NCI-H2029 (cell line): ENCODE measurements around the gene CCR5AS.
"Not testable (repeated sequence)": the region's sequence is repeated elsewhere in the genome, so short reads cannot be mapped to it uniquely, and the experiment has no call there.

Experiments used
- DNase-seq: peaks from one replicate; lab custom pipeline; 2025; lab: John Stamatoyannopoulos, UW

Gene CCR5AS

GRCh38 chr3:46406788-46407611 is at the start of gene CCR5AS, which contains the start of gene CCRL2:
TSS of gene CCR5AS (minus strand) at chr3:46407066.
TSS of gene CCRL2 (plus strand) at chr3:46407259. CDS start at chr3:46408080, 821 bp downstream.
- no peak for DNase-seq

GRCh38 chr3:46456118-46456517 is 49.3 kb upstream of the CCR5AS start:
- no peak for DNase-seq

DNA sequence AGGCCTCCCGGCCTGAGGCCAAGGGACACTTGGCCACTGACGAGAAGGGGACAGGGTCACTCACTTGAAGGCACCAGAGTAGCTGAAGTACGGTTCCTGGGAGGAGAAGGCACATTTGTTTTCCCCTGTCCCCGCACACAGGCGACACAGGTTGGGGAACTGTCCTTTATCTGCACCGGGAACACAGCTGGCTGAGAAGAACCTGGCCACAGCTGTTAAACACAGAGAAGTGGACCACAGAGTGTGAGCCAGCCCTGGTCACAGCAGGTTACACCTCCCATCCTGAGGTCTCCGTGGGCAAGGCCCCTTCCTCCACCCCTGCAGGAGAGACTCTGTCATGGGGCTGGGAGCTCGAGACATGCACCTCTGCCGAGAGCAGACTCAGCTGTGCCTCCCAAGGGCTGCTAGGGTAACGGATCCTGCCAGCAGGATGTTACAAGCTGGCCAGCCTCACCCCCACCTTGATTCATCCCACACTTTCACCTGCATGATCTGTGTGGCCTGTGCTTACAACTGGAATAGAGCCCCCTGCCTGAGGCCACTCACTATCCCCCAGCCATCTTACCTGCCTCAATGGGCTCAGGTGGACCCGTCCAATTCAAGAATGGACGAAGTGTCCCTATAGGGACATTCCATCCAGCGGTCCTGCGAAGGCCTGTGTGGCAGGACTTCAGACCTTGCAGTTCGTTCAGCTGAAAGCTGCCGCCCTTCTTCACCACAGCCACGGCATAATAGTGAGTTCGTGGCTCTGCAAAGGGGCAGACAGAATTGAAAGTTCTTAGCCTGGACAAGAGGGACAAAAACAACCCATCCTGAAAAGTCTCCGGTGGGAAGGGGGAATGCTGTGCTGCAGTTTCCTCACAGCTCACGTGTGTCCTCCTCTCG is 48.6 kb upstream of the CCR5AS start:
- DNase-seq, result no peak

DNA sequence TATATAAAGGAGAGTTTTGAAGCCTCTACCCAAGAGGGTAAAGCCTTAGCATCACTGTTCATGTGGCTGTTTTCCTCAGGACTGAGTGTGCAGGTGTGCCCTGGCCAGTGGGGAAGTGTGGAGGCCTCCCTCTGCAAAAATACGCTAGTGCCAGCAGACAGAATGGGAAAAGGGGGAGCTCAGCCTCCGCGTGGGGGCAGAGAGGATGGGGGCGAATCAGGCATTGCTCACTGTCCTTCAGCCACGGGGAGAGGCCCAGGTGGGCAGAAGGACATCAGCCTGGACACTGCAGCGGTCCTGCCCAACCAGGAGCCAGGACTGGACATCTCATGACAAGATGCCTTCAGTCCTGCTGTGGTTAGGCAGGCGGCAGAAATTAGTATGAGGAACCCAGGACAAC is 47.7 kb upstream of the CCR5AS start:
- DNase-seq, result no peak

DNA sequence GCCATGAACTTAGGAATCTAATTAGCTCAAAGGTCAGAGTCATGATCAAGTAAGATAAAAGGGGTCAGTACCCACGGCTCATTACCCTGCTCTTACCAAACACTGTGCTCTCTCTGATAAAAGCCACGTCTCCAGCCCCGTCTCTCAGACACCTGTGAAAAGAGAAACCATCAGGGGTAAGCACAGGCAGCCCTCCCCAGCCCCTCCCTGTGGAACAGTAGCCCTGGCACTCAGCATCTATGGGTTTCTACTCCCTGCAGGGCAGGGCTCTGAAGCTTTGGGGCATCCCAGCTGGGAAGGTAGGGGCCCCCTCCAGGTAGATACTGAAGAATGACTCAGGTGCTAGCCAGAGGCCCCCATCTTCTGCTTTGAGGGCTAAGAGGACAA is 47.3 kb upstream of the CCR5AS start:
- DNase-seq, result no peak

DNA sequence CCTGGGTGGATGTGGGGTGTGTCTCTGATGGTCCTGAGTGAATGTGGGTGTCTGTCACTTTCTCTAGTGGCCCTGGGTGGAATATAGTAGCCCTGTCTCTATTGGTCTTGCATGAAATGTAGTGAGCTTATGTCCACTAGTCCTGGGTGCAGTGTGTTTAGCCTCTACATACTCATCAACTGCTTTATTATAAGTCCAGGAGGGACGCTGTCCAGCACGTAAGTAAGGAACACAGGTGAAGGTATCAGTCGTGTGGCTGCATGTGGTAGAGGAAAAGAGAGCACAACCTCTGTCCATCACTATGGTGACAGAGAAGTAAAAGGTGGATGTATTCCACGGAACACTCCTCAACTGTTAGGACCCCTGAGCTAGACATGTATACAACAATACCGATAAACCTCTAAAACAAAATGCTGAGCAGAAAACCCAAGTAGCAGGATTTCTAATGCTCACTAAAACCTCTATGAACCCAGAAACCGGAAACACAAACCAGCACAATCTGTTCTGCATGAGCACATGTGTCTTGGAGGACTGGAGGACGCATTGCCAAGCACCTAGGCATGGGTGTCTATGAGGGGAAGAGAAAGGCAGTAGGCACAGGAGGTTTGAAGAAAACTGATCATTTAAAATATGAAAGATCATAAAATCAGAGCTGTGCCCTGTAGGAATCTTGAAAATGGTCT is 46.8 kb upstream of the CCR5AS start:
- DNase-seq, result no peak

GRCh38 chr3:46449755-46450552 is 43.1 kb upstream of the CCR5AS start:
- no peak for DNase-seq

- no peak for DNase-seq
Observed at GRCh38 chr3:46448721-46449120, 41.9 kb upstream of the CCR5AS start.

DNA sequence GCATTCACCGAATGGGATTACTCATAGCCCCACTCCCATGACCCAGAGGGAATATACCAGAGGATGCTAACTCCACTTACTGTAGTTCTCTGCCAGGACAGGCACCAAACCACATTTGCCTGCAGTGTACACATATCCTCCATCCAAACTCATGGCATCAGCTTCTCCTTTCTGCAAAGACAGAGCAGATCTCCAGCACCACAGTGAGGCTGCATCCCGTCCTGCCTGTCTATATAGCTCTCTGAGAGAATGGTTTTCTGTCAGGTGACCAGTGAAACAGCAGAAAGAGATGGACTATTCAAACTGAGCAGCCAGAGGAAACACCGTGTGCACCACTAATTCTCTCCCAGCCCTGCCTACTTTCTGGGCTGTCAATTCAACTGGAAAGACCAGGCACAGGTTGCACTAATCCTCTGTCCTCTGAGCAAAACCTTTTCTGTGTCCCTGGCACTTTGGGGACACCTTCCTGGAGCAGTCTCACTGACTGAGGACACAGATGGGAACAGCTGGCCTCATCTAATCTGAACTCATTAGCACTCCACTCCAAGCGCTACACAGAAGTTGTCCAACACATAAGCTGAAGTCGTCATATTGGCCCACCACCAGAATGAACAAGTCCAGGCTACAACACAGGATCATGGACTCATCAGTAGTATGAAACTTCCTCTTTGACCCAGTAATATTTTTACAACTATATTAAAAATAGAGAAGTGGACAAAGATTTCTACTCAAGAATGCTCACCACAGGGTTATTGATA is 40.5 kb upstream of the CCR5AS start:
- DNase-seq, result no peak

GRCh38 chr3:46442576-46443530 is 36.0 kb upstream of the CCR5AS start:
- peak; percentile 88 for DNase-seq

GRCh38 chr3:46440531-46441294 is 33.8 kb upstream of the CCR5AS start:
- DNase-seq, result no peak

GRCh38 chr3:46438831-46439230 is 32.0 kb upstream of the CCR5AS start:
- no peak for DNase-seq

DNA sequence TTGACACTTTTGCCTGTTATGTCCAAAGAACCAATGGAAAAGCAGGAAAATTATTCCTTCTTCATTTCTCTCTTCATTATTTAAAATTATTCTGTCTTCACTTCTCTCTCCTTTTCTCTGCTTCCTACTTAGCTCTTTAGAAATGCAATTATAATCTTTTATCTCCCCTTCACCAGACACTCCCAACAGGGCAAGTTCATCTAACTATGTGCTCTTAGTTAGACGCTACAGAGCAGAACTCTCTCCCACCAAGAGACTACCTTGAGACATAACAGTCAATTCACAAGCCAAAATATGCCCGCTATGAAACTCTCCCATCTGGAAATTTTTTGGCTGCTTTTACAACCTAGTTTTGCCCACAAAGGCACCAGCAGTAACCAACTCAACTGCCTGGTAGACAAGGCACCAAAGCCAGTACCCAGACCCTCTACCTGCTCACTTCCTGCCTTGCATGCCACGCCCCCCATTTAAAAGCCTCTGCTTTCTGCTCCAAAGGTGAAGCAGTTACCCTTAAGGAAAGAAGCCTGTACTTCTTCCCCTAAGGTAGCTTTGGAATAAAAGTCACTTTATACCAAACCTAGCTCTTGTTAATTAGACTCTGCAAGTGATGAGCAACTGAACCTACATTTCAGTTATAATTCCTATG is 28.3 kb upstream of the CCR5AS start:
- DNase-seq, result no peak

GRCh38 chr3:46433841-46434240 is 27.0 kb upstream of the CCR5AS start:
- no peak for DNase-seq

- DNase-seq, result not testable (repeated sequence)
Observed at GRCh38 chr3:46433118-46433517, 26.3 kb upstream of the CCR5AS start.

GRCh38 chr3:46431905-46432304 is 25.0 kb upstream of the CCR5AS start:
- not testable (repeated sequence) for DNase-seq

GRCh38 chr3:46430879-46431278 is 24.0 kb upstream of the CCR5AS start:
- not testable (repeated sequence) for DNase-seq

DNA sequence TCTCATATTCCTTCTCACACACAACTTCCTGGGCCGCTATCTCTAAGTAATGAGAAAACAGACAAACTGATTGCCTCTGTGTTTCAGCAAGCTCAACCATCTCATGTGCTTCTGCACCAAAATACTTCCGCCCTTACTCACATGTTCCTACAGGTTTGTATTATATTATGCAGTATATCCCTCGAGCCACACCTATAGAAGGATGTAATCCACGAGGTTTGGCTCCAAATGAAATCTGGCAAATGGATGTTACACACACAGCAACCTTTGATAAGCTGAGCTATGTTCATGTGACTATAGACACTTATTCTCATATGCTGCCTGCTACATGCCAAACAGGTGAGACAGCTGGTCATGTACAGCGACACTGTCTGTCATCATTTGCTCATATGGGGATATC is 22.8 kb upstream of the CCR5AS start:
- DNase-seq, result no peak
